Gastrocnemius medialis (tissue), 4 donors: Measurements from ENCODE around the gene ALDH6A1. TPM values are rescaled to one million over a fixed set of nuclear protein-coding genes. Genes with fewer than 3 reads are reported as not detected.
"Not testable (repeated sequence)": the region's sequence is repeated elsewhere in the genome, so short reads cannot be mapped to it uniquely, and the experiment has no call there.

Experiments used
- ATAC-seq, 2 donors: fragments of 150-250 bp; one replicate each; pipeline ENCODE4 v1.9.1; 2016
- DNase-seq, 2 donors: peaks; one replicate each; pipeline ENCODE4 v3.0.0-alpha.2; 2019
- H3K27ac ChIP-seq, 4 donors: fragments of 200-600 bp; sonication (generic); 1 replicate in 1 of 4; 2 replicates in 3 of 4; pipeline ENCODE4 v1.5.1; 2016 to 2018; ENCODE audit warnings: mild to moderate bottlenecking in 2 of 4, moderate library complexity in 1 of 4
- H3K27me3 ChIP-seq, 3 donors: fragments of 200-600 bp; sonication (generic) in 2 of 3; 1 replicate in 1 of 3; 2 replicates in 2 of 3; pipeline versions ENCODE4 v1.5.1 to v1.6.0; 2016 to 2019; ENCODE audit warnings: mild to moderate bottlenecking in 1 of 3, moderate library complexity in 1 of 3
- H3K36me3 ChIP-seq, 2 donors: fragments of 200-600 bp; sonication (generic) in 1 of 2; one replicate each; pipeline ENCODE4 v1.5.1; 2017 to 2018
- H3K4me1 ChIP-seq, 2 donors: fragments of 200-600 bp; sonication (generic) in 1 of 2; one replicate each; pipeline ENCODE4 v1.5.1; 2016 to 2017; ENCODE audit warnings: mild to moderate bottlenecking in 2 of 2
- H3K4me3 ChIP-seq, 4 donors: fragments of 200-600 bp; sonication (generic) in 3 of 4; 1 replicate in 1 of 4; 2 replicates in 3 of 4; pipeline ENCODE4 v1.5.1; 2016 to 2019; ENCODE audit warnings: mild to moderate bottlenecking in 2 of 4
- H3K9me3 ChIP-seq, 3 donors: fragments of 200-600 bp; sonication (generic) in 2 of 3; 1 replicate in 1 of 3; 2 replicates in 2 of 3; pipeline ENCODE4 v1.5.1; 2016 to 2019
- CTCF ChIP-seq, 5 experiments: fragments of 450-650 bp in 3 of 5; fragments of 200-600 bp in 2 of 5; sonication (generic) in 2 of 5; IDR thresholded peaks in 4 of 5; conservative IDR thresholded peaks in 1 of 5; 1 replicate in 4 of 5; 2 replicates in 1 of 5; pipeline ENCODE4 v1.5.1; 2016 to 2019; ENCODE audit warnings: antibody characterized with exemption in 5 of 5, mild to moderate bottlenecking in 3 of 5, moderate library complexity in 3 of 5
- POLR2A ChIP-seq, 2 donors: fragments of 450-650 bp; IDR thresholded peaks; one replicate each; pipeline ENCODE4 v1.6.1; 2017; ENCODE audit warnings: antibody characterized with exemption in 2 of 2, mild to moderate bottlenecking in 2 of 2, moderate library complexity in 2 of 2
- in situ Hi-C, 4 donors: fragments of 200-750 bp; cut with MboI; loops; one replicate each; pipeline versions ENCODE4 v1.15.0 to v1.8.0; 2017; ENCODE audit warnings: low sequenced_read_pairs in 4 of 4
- intact Hi-C: fragments of 100-400 bp; cut with DNase I; formaldehyde crosslinking; loops from one replicate; pipeline ENCODE4 v1.15.1; 2023; ENCODE audit warnings: low total_unique reads
- total RNA-seq, 4 donors: library from RNA; depleted of rRNA; stranded (reverse); fragments of >200 nt; gene quantifications; one replicate each; pipeline versions ENCODE4 v1.1.0 to v1.2.3, GENCODE V29; 2016

ALDH6A1 gene
- total RNA-seq = 10 to 100 TPM in 3 of 4 donors, 1 to 10 TPM in 1; 5.9 to 26.3 (median 20.3) TPM

GRCh38 chr14:74084277-74085046, at the start of gene ALDH6A1, which contains the start of gene LIN52:
Gene ALDH6A1, minus strand, starts transcription at chr14:74084453. Its CDS starts 59 bp downstream, at chr14:74084394.
Gene LIN52, plus strand, starts transcription at chr14:74084956. Its CDS starts 19 bp downstream, at chr14:74084975.
- peak within 1 kb of the TSS; percentile 59 to 98 (median 84) for H3K4me3 ChIP-seq
- peak; percentile 95 to 96 for ATAC-seq
- intact Hi-C loops = loop anchor here (1.0 to 10.0 kb wide), 4 partner anchors 65 to 408 kb away; partner anchors contain the start of genes BBOF1, COQ6, ENTPD5 and FAM161B
- H3K27me3 ChIP-seq = no peaks in the 10 kb centered on the region
- H3K36me3 ChIP-seq = no peaks in the 10 kb centered on the region
- no peaks in the 10 kb centered on the region for H3K9me3 ChIP-seq
- TF ChIP-seq CTCF (IDR thresholded peaks at IDR 0.05 in 4 of 5, conservative IDR thresholded peaks at IDR 0.05 in 1 of 5) = peak in 3 of 5 experiments; percentile 24 to 42 (median 27)
- TF ChIP-seq POLR2A (IDR thresholded peaks at IDR 0.05) = peak; percentile 95 to 96
- H3K27ac ChIP-seq = peak within 1 kb of the TSS; percentile 88 to 96 (median 93)
- peaks cover 26 to 39% of the 10 kb centered on the region in 2 donors for H3K4me1 ChIP-seq
- in situ Hi-C loops = no loop called here
- peak; percentile 100 for DNase-seq

- intact Hi-C loops = no loop called here
- in situ Hi-C loops = no loop called here
These were observed 43.4 kb upstream of the ALDH6A1 start for GRCh38 chr14:74127634-74128033.

GRCh38 chr14:74126315-74127013, 42.2 kb upstream of the ALDH6A1 start:
- in situ Hi-C loops = no loop called here
- TF ChIP-seq POLR2A (IDR thresholded peaks at IDR 0.05) (no peak), CTCF (IDR thresholded peaks at IDR 0.05 in 4 of 5, conservative IDR thresholded peaks at IDR 0.05 in 1 of 5) (no peak)
- ATAC-seq = no peak
- H3K27ac ChIP-seq = no peak overlapping the region
- H3K36me3 ChIP-seq = no peaks in the 10 kb centered on the region
- no peaks in the 10 kb centered on the region for H3K9me3 ChIP-seq
- DNase-seq = no peak
- H3K4me3 ChIP-seq = no peak overlapping the region
- no peaks in the 10 kb centered on the region for H3K4me1 ChIP-seq
- H3K27me3 ChIP-seq = no peaks in the 10 kb centered on the region
- intact Hi-C loops = no loop called here

More at GRCh38 chr14:74127634-74128033, 43.4 kb upstream of the ALDH6A1 start:
- no peak for TF ChIP-seq POLR2A (IDR thresholded peaks at IDR 0.05)
- TF ChIP-seq CTCF (IDR thresholded peaks at IDR 0.05 in 4 of 5, conservative IDR thresholded peaks at IDR 0.05 in 1 of 5) = no peak
- H3K4me1 ChIP-seq = no peaks in the 10 kb centered on the region
- no peaks in the 10 kb centered on the region for H3K9me3 ChIP-seq
- ATAC-seq (no peak), DNase-seq (no peak)
- no peak overlapping the region for H3K27ac ChIP-seq
- H3K4me3 ChIP-seq = no peak overlapping the region
- no peaks in the 10 kb centered on the region for H3K27me3 ChIP-seq
- H3K36me3 ChIP-seq = no peaks in the 10 kb centered on the region

GRCh38 chr14:74125487-74125886, 41.2 kb upstream of the ALDH6A1 start:
- H3K4me1 ChIP-seq, H3K4me3 ChIP-seq, H3K27ac ChIP-seq, H3K36me3 ChIP-seq, intact Hi-C loops, H3K27me3 ChIP-seq, H3K9me3 ChIP-seq, ATAC-seq, DNase-seq, in situ Hi-C loops: not testable (repeated sequence)
